Peyer's patch (tissue), 4 donors: ENCODE measurements around the gene ABCA7. TPM values are rescaled to one million over a fixed set of nuclear protein-coding genes. Genes with fewer than 3 reads are reported as not detected.

ENCODE experiments used
- DNase-seq, 3 donors: peaks; one replicate each; pipeline ENCODE4 v3.0.0-alpha.2; 2017 to 2019
- H3K27ac ChIP-seq, 4 donors: fragments of 200-600 bp; sonication (generic); one replicate each; pipeline ENCODE4 v1.5.1; 2016 to 2019
- H3K27me3 ChIP-seq, 2 donors: fragments of 200-600 bp; sonication (generic); one replicate each; pipeline ENCODE4 v1.5.1; 2019
- H3K36me3 ChIP-seq, 3 donors: fragments of 200-600 bp; sonication (generic); one replicate each; pipeline ENCODE4 v1.5.1; 2016 to 2019
- H3K4me1 ChIP-seq, 4 donors: fragments of 200-600 bp; sonication (generic); one replicate each; pipeline ENCODE4 v1.5.1; 2016 to 2019
- H3K4me3 ChIP-seq, 4 donors: fragments of 200-600 bp; sonication (generic); 1 replicate in 3 of 4; 2 replicates in 1 of 4; pipeline ENCODE4 v1.5.1; 2016 to 2019; ENCODE audit warnings: mild to moderate bottlenecking in 1 of 4
- H3K9me3 ChIP-seq, 4 donors: fragments of 200-600 bp; sonication (generic); one replicate each; pipeline ENCODE4 v1.5.1; 2016 to 2019; ENCODE audit warnings: mild to moderate bottlenecking in 1 of 4
- CTCF ChIP-seq, 6 experiments: fragments of 450-650 bp in 4 of 6; fragments of 200-600 bp in 2 of 6; sonication (generic) in 1 of 6; IDR thresholded peaks; one replicate each; pipeline ENCODE4 v1.5.1; 2017 to 2019; ENCODE audit warnings: antibody characterized with exemption in 6 of 6, mild to moderate bottlenecking in 3 of 6, moderate library complexity in 1 of 6
- POLR2A ChIP-seq, 2 donors: fragments of 450-650 bp; IDR thresholded peaks; one replicate each; pipeline ENCODE4 v1.5.1; 2017; ENCODE audit warnings: antibody characterized with exemption in 2 of 2, mild to moderate bottlenecking in 2 of 2, moderate library complexity in 2 of 2
- total RNA-seq, 4 donors: library from RNA; depleted of rRNA; stranded (reverse); fragments of >200 nt; gene quantifications; one replicate each; pipeline ENCODE4 v1.1.0, GENCODE V29; 2016

The ABCA7 gene
- total RNA-seq, 4 donors from 2014 or later = 30.1 to 162 (median 72.1) TPM

GRCh38 chr19:1065606-1066109 lies 25.8 kb downstream of the ABCA7 start:
- Histone ChIP-seq H3K27ac (peak overlapping the region in 3 of 4 donors; percentile 66 to 76 (median 71)), H3K4me1 (peaks cover 0 to 51% (median 31%) of the 10 kb centered on the region in 4 donors), H3K36me3 (no peaks in the 10 kb centered on the region), H3K9me3 (no peaks in the 10 kb centered on the region), H3K27me3 (peaks cover 0 to 25% of the 10 kb centered on the region in 2 donors), H3K4me3 (peak overlapping the region in 2 of 4 donors; percentile 1 to 58)
- TF ChIP-seq POLR2A (IDR thresholded peaks at IDR 0.05) (peak in 1 of 2 donors; percentile 46), CTCF (IDR thresholded peaks at IDR 0.05) (no peak)
- peak in 2 of 3 donors; percentile 83 to 86 for DNase-seq

- H3K36me3 ChIP-seq = no peaks in the 10 kb centered on the region
- H3K4me1 ChIP-seq = peaks cover 0 to 57% (median 34%) of the 10 kb centered on the region in 4 donors
- peak overlapping the region; percentile 56 to 75 (median 64) for H3K4me3 ChIP-seq
- no peaks in the 10 kb centered on the region for H3K9me3 ChIP-seq
- no peak for TF ChIP-seq CTCF (IDR thresholded peaks at IDR 0.05)
- no peak for TF ChIP-seq POLR2A (IDR thresholded peaks at IDR 0.05)
- DNase-seq = peak in 1 of 3 donors; percentile 56
- H3K27me3 ChIP-seq = peaks cover 0 to 32% of the 10 kb centered on the region in 2 donors
- peak overlapping the region; percentile 76 to 99 (median 84) for H3K27ac ChIP-seq
These were observed 26.4 kb downstream of the ABCA7 start for GRCh38 chr19:1066251-1066747.

GRCh38 chr19:1066748-1067340 lies 26.9 kb downstream of the ABCA7 start, which contains the start of gene ARHGAP45:
Gene ARHGAP45 (plus strand): TSS chr19:1067167. CDS start chr19:1067406, 239 bp downstream.
- Histone ChIP-seq H3K27me3 (peaks cover 0 to 37% of the 10 kb centered on the region in 2 donors), H3K36me3 (no peaks in the 10 kb centered on the region), H3K9me3 (no peaks in the 10 kb centered on the region), H3K27ac (peak within 1 kb of the TSS; percentile 76 to 99 (median 84)), H3K4me3 (peak within 1 kb of the TSS; percentile 56 to 75 (median 64)), H3K4me1 (peaks cover 0 to 61% (median 35%) of the 10 kb centered on the region in 4 donors)
- DNase-seq = peak; percentile 73 to 92 (median 86)
- TF ChIP-seq CTCF (IDR thresholded peaks at IDR 0.05) = no peak
- TF ChIP-seq POLR2A (IDR thresholded peaks at IDR 0.05) = no peak

- H3K27me3 ChIP-seq = peaks cover 0 to 37% of the 10 kb centered on the region in 2 donors
- peak overlapping the region; percentile 56 to 75 (median 64) for H3K4me3 ChIP-seq
- peaks cover 0 to 61% (median 35%) of the 10 kb centered on the region in 4 donors for H3K4me1 ChIP-seq
- no peaks in the 10 kb centered on the region for H3K9me3 ChIP-seq
- no peaks in the 10 kb centered on the region for H3K36me3 ChIP-seq
- peak overlapping the region; percentile 76 to 99 (median 84) for H3K27ac ChIP-seq
- peak in 1 of 3 donors; percentile 55 for DNase-seq
- no peak for TF ChIP-seq CTCF (IDR thresholded peaks at IDR 0.05)
- no peak for TF ChIP-seq POLR2A (IDR thresholded peaks at IDR 0.05)
These were observed 27.5 kb downstream of the ABCA7 start for GRCh38 chr19:1067341-1067957.

- peak in 2 of 3 donors; percentile 87 to 88 for DNase-seq
- Histone ChIP-seq H3K27ac (peak overlapping the region; percentile 76 to 99 (median 84)), H3K27me3 (peaks cover 0 to 37% of the 10 kb centered on the region in 2 donors), H3K36me3 (no peaks in the 10 kb centered on the region), H3K4me3 (peak overlapping the region; percentile 56 to 75 (median 64)), H3K4me1 (peaks cover 0 to 61% (median 39%) of the 10 kb centered on the region in 4 donors), H3K9me3 (no peaks in the 10 kb centered on the region)
- TF ChIP-seq POLR2A (IDR thresholded peaks at IDR 0.05) (no peak), CTCF (IDR thresholded peaks at IDR 0.05) (no peak)
These were observed 28.4 kb downstream of the ABCA7 start for GRCh38 chr19:1068009-1069001.
